ENCODE measurements around the gene ATAD3B.
A peak's percentile ranks its signal among the peaks of the same experiment; 100 is the strongest.
"Not testable (repeated sequence)": the region's sequence is repeated elsewhere in the genome, so short reads cannot be mapped to it uniquely, and the experiment has no call there.

The ATAD3B gene

GRCh38 chr1:1433804-1434130 lies 37.8 kb upstream of the ATAD3B start:
- peak; percentile 33 for DNase-seq (ENCODE audit: low read depth)

GRCh38 chr1:1434131-1434823 lies 37.3 kb upstream of the ATAD3B start:
- DNase-seq (ENCODE audit: low read depth) = no peak

GRCh38 chr1:1434824-1435105 lies 36.8 kb upstream of the ATAD3B start:
- DNase-seq (ENCODE audit: low read depth) = no peak

GRCh38 chr1:1435106-1435903 lies 36.3 kb upstream of the ATAD3B start, which contains the start of gene VWA1:
VWA1 (plus strand) TSS chr1:1435690; CDS start chr1:1435749, 59 bp downstream.
- DNase-seq (ENCODE audit: low read depth) = peak; percentile 60

- no peak for DNase-seq (ENCODE audit: low read depth)
Observed at GRCh38 chr1:1435911-1436629, 35.5 kb upstream of the ATAD3B start.

GRCh38 chr1:1436630-1437032 lies 34.9 kb upstream of the ATAD3B start:
- DNase-seq (ENCODE audit: low read depth) = no peak

GRCh38 chr1:1437033-1437903 lies 34.3 kb upstream of the ATAD3B start:
- DNase-seq (ENCODE audit: low read depth) = no peak

GRCh38 chr1:1437904-1438376 lies 33.6 kb upstream of the ATAD3B start:
- DNase-seq (ENCODE audit: low read depth) = peak; percentile 47

GRCh38 chr1:1438531-1439381 lies 32.8 kb upstream of the ATAD3B start:
- no peak for DNase-seq (ENCODE audit: low read depth)

- DNase-seq (ENCODE audit: low read depth) = no peak
Observed at GRCh38 chr1:1439546-1440261, 31.9 kb upstream of the ATAD3B start.

GRCh38 chr1:1440262-1441001 lies 31.1 kb upstream of the ATAD3B start:
- DNase-seq (ENCODE audit: low read depth) = no peak

GRCh38 chr1:1441002-1441888 lies 30.3 kb upstream of the ATAD3B start:
- DNase-seq (ENCODE audit: low read depth) = peak; percentile 42

- DNase-seq (ENCODE audit: low read depth) = no peak
Observed at GRCh38 chr1:1442069-1442770, 29.3 kb upstream of the ATAD3B start.

- not testable (repeated sequence) for DNase-seq (ENCODE audit: low read depth)
Observed at GRCh38 chr1:1446631-1447030, 24.9 kb upstream of the ATAD3B start.

- DNase-seq (ENCODE audit: low read depth) = no peak
Observed at GRCh38 chr1:1449099-1449739, 22.3 kb upstream of the ATAD3B start, which contains the start of gene ATAD3C. ATAD3C (plus strand) TSS chr1:1449689; CDS start chr1:1450684, 995 bp downstream.

- not testable (repeated sequence) for DNase-seq (ENCODE audit: low read depth)
Observed at GRCh38 chr1:1450616-1451015, 20.9 kb upstream of the ATAD3B start.

- DNase-seq (ENCODE audit: low read depth) = no peak
Observed at GRCh38 chr1:1451696-1452364, 19.7 kb upstream of the ATAD3B start.
